BJ (cell line): ENCODE results near the gene SNX15. TPM values are rescaled to one million over a fixed set of nuclear protein-coding genes. Genes with fewer than 3 reads are reported as not detected.
"Not testable (repeated sequence)": the region's sequence is repeated elsewhere in the genome, so short reads cannot be mapped to it uniquely, and the experiment has no call there.

Experiments used
- CTCF ChIA-PET: fragments of 350-600 bp; formaldehyde crosslinking; extraction: SDS; loops from one replicate; lab custom pipeline; 2021; ENCODE audit warnings: antibody characterized with exemption, inconsistent platforms; lab: Yijun Ruan, JAX
- POLR2A ChIA-PET: fragments of 300-600 bp; sonication (Branson Sonifier 250); formaldehyde crosslinking; extraction: SDS; loops from one replicate; lab custom pipeline; 2021; ENCODE audit warnings: antibody characterized with exemption; lab: Charles Lee
- DNase-seq: peaks from one replicate; pipeline ENCODE4 v3.0.0-alpha.2; 2011; ENCODE audit warnings: low read depth
- H3K27me3 ChIP-seq: 2 replicates; pipeline ENCODE4 v1.6.0; 2011; ENCODE audit warnings: low read length; ENCODE audit not compliant: control insufficient read depth, insufficient read depth
- H3K36me3 ChIP-seq: 2 replicates; pipeline ENCODE4 v1.5.1; 2011; ENCODE audit warnings: low read length; ENCODE audit not compliant: control insufficient read depth, insufficient read depth
- H3K4me3 ChIP-seq: 2 replicates; pipeline ENCODE4 v1.5.1; 2011; ENCODE audit warnings: low read depth, mild to moderate bottlenecking, control low read depth, low read length
- polyA plus RNA-seq: library from polyadenylated mRNA; depleted of rRNA; stranded (reverse); fragments of >200 nt; gene quantifications from 2 replicates; pipeline ENCODE4 v1.2.3, GENCODE V29; 2011
- TF ChIP-seq, protein P1 (sequence below): IDR thresholded peaks from 2 replicates; pipeline ENCODE4 v1.5.1; 2011; ENCODE audit warnings: low read depth, mild to moderate bottlenecking, control low read depth, inconsistent platforms, low read length, moderate library complexity; ENCODE audit not compliant: insufficient read depth

Gene SNX15
- polyA plus RNA-seq, 1 experiment, result 15.3 TPM

DNA sequence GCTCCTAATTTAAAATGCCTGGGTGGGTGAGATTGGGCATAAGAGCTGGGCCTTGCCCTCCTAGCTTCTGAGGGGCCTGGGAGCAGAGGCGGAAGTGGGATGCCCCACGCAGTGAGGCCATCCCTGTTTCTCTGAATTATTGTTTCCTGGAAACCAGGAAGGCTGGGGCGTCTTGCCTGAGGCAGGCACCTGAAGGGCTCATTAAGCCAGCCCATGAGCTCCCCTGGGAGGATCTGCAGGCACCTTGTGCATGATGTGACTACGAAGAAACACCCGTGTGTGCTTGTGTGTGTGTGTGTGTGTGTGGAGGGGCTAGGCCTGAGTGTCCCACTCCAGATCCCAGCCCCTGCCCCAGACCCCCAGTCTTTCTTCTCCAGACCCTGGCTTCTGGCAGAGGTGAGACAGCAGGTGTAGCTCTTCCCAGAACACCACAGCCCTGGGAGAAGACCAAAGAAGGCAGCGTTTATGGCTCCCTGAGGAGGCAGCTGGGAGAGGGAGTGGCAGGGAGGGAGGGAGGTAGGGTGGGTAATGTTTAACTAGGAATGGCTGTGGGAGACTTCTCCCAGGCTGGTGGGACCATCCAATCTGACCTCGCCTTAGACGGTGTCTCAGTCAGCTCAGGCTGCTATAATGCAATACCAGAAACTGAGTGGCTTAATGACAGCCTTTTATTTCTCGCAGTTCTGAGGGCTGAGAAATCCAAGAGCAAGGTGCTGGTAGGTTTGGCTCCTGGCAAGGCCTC, 28.4 kb upstream of the SNX15 start:
- POLR2A ChIA-PET, result no interaction called here
- TF ChIP-seq, protein P1, sequence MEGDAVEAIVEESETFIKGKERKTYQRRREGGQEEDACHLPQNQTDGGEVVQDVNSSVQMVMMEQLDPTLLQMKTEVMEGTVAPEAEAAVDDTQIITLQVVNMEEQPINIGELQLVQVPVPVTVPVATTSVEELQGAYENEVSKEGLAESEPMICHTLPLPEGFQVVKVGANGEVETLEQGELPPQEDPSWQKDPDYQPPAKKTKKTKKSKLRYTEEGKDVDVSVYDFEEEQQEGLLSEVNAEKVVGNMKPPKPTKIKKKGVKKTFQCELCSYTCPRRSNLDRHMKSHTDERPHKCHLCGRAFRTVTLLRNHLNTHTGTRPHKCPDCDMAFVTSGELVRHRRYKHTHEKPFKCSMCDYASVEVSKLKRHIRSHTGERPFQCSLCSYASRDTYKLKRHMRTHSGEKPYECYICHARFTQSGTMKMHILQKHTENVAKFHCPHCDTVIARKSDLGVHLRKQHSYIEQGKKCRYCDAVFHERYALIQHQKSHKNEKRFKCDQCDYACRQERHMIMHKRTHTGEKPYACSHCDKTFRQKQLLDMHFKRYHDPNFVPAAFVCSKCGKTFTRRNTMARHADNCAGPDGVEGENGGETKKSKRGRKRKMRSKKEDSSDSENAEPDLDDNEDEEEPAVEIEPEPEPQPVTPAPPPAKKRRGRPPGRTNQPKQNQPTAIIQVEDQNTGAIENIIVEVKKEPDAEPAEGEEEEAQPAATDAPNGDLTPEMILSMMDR, result no peak
- H3K27me3 ChIP-seq, result no peaks in the 10 kb centered on the region; the same call in 1 of the 2 replicates

GRCh38 chr11:64999478-64999877, 27.8 kb upstream of the SNX15 start:
- POLR2A ChIA-PET, result no interaction called here
- TF ChIP-seq, protein P1, result no peak
- no peak overlapping the region for H3K4me3 ChIP-seq
- H3K36me3 ChIP-seq, result no peaks in the 10 kb centered on the region
- CTCF ChIA-PET, result interaction anchor here (2.1 kb wide), 1 partner anchor 14 kb away, joined by 13 read pairs; the partner anchor contains the start of gene ARL2
- DNase-seq, result no peak
- H3K27me3 ChIP-seq, result no peaks in the 10 kb centered on the region

More for the DNA sequence above, 28.4 kb upstream of the SNX15 start:
- no peaks in the 10 kb centered on the region for H3K36me3 ChIP-seq
- no peak overlapping the region for H3K4me3 ChIP-seq
- DNase-seq, result no peak
- CTCF ChIA-PET, result interaction anchor here (0.6 to 2.1 kb wide), 2 partner anchors 15 to 152 kb away, joined by 3 to 13 read pairs; partner anchors contain the start of gene ARL2

- Histone ChIP-seq H3K36me3 (no peaks in the 10 kb centered on the region), H3K4me3 (no peak overlapping the region), H3K27me3 (no peaks in the 10 kb centered on the region)
- DNase-seq, result no peak
- ChIA-PET CTCF (interaction anchor here (1.0 to 4.3 kb wide), 3 partner anchors 11 to 108 kb away, joined by 3 to 30 read pairs (median 4); partner anchors contain the start of genes ARL2 and TM7SF2), POLR2A (no interaction called here)
- TF ChIP-seq, protein P1, result no peak
Observed at GRCh38 chr11:65002706-65003105, 24.5 kb upstream of the SNX15 start.

DNA sequence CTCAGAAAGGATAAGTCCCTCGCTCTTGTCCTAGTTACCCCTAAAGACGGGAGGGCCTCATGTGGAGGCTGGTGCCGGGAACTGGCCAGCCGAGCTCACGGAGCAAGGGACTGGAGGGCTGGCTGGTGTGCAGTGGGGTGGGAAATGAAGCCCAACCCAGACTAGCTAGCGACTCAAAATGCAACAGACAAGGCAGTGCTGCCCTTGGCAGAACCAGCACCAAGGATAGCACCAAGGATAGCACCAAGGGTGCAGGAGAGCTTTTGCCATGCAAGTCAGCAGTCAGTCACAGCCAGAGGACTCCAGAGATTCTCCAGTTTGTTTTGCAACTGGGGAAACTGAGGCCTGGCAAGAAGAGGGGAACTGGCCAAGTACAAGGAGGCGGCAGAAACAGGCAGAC, 24.0 kb upstream of the SNX15 start:
- ChIA-PET POLR2A (no interaction called here), CTCF (interaction anchor here (0.6 to 4.3 kb wide), 4 partner anchors 11 to 114 kb away, joined by 3 to 30 read pairs (median 4); partner anchors contain the start of genes ARL2, TM7SF2 and ZNHIT2)
- Histone ChIP-seq H3K27me3 (no peaks in the 10 kb centered on the region), H3K4me3 (no peak overlapping the region), H3K36me3 (no peaks in the 10 kb centered on the region)
- TF ChIP-seq, protein P1, result no peak
- DNase-seq, result no peak

GRCh38 chr11:65003968-65004367, 23.3 kb upstream of the SNX15 start:
- H3K36me3 ChIP-seq, DNase-seq, H3K4me3 ChIP-seq, H3K27me3 ChIP-seq, POLR2A ChIA-PET: not testable (repeated sequence)
- CTCF ChIA-PET, result interaction anchor here (1.0 to 4.3 kb wide), 3 partner anchors 10 to 113 kb away, joined by 3 to 30 read pairs (median 3); partner anchors contain the start of genes ARL2 and ZNHIT2
